PFSK-1 (cell line): ENCODE data around the gene MRTFB.

Source experiments
- TAF1 ChIP-seq: IDR thresholded peaks from 2 replicates; pipeline ENCODE4 v1.6.1; 2012; ENCODE audit warnings: low read length, control low read depth, borderline replicate concordance; ENCODE audit not compliant: insufficient read depth
- TF ChIP-seq, protein P1 (sequence below), 2 experiments: IDR thresholded peaks; 2 replicates each; pipeline versions ENCODE4 v1.6.1 to v1.8.0; 2011 to 2012; ENCODE audit warnings: low read depth in 2 of 2, low read length in 2 of 2, control low read depth in 1 of 2, inconsistent platforms in 1 of 2, mild to moderate bottlenecking in 1 of 2, moderate library complexity in 1 of 2; ENCODE audit not compliant: insufficient read depth in 1 of 2

DNA sequence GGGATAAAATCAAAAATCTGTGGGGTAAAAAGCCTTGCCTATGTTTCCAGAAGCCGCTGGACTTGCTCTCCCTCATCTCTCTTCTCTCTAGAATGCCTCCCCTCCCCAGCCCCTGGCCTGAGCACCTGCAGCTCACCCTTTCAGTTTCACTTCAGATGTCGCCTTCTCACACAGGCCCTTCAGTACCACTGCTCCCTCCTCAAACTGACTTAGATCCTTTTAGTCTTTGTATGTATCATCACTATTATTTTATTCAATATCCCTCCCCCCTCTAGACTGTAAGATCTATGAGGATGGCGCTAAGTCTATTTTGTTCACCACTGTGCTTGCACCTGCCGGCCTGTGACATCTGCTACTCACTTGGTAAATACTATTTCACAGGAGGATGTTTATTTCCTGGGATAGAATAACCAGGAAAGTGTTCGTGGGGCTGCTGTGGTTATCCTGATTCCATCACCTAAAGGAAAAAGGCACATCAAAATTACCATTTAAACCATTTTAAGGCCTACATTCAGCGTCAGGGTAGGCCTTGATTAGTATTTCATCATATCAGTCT lies 122.3 kb downstream of the MRTFB start:
- TF ChIP-seq TAF1: no peak
- TF ChIP-seq, protein P1, sequence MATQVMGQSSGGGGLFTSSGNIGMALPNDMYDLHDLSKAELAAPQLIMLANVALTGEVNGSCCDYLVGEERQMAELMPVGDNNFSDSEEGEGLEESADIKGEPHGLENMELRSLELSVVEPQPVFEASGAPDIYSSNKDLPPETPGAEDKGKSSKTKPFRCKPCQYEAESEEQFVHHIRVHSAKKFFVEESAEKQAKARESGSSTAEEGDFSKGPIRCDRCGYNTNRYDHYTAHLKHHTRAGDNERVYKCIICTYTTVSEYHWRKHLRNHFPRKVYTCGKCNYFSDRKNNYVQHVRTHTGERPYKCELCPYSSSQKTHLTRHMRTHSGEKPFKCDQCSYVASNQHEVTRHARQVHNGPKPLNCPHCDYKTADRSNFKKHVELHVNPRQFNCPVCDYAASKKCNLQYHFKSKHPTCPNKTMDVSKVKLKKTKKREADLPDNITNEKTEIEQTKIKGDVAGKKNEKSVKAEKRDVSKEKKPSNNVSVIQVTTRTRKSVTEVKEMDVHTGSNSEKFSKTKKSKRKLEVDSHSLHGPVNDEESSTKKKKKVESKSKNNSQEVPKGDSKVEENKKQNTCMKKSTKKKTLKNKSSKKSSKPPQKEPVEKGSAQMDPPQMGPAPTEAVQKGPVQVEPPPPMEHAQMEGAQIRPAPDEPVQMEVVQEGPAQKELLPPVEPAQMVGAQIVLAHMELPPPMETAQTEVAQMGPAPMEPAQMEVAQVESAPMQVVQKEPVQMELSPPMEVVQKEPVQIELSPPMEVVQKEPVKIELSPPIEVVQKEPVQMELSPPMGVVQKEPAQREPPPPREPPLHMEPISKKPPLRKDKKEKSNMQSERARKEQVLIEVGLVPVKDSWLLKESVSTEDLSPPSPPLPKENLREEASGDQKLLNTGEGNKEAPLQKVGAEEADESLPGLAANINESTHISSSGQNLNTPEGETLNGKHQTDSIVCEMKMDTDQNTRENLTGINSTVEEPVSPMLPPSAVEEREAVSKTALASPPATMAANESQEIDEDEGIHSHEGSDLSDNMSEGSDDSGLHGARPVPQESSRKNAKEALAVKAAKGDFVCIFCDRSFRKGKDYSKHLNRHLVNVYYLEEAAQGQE (IDR thresholded peaks at IDR 0.05; ENCODE audit: insufficient read depth in 1 of 2, low read depth in 2 of 2, low read length in 2 of 2): no peak
